ENCODE data around the gene POLG. TPM values are rescaled to one million over a fixed set of nuclear protein-coding genes. Genes with fewer than 3 reads are reported as not detected.

POLG gene
- total RNA-seq, 4 donors from 2014 or later, result 63.7 to 136 (median 120) TPM

DNA sequence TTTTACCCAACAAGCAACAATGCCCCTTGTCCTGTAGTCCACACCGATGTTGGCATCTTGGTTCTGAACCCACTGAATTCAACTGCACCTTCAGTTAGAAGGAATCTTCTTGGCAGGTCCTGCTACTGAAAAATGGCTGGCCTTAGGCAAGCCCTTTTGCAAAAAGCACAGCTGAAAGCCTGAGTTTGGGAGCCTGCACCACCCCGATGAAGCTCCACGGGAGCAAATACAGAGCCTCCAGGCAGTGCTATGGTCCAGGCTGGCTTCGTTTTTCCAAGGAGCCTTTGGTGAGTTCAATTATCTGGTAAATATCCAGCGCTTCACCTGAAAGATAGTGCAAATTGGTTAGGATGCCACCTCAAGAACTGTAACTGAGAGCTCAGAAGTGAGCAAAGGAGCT, 18.1 kb downstream of the POLG start:
- TF ChIP-seq, protein P1, sequence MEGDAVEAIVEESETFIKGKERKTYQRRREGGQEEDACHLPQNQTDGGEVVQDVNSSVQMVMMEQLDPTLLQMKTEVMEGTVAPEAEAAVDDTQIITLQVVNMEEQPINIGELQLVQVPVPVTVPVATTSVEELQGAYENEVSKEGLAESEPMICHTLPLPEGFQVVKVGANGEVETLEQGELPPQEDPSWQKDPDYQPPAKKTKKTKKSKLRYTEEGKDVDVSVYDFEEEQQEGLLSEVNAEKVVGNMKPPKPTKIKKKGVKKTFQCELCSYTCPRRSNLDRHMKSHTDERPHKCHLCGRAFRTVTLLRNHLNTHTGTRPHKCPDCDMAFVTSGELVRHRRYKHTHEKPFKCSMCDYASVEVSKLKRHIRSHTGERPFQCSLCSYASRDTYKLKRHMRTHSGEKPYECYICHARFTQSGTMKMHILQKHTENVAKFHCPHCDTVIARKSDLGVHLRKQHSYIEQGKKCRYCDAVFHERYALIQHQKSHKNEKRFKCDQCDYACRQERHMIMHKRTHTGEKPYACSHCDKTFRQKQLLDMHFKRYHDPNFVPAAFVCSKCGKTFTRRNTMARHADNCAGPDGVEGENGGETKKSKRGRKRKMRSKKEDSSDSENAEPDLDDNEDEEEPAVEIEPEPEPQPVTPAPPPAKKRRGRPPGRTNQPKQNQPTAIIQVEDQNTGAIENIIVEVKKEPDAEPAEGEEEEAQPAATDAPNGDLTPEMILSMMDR (IDR thresholded peaks at IDR 0.05), result no peak
- no peak for TF ChIP-seq POLR2A (IDR thresholded peaks at IDR 0.05)
- DNase-seq, result no peak
- H3K27me3 ChIP-seq, result no peaks in the 10 kb centered on the region
- H3K9me3 ChIP-seq, result no peaks in the 10 kb centered on the region
- H3K36me3 ChIP-seq, result peaks cover 0 to 71% (median 0%) of the 10 kb centered on the region in 3 donors
- H3K4me3 ChIP-seq, result no peak overlapping the region
- H3K27ac ChIP-seq, result no peak overlapping the region
- H3K4me1 ChIP-seq, result peaks cover 0 to under 1% (median 0%) of the 10 kb centered on the region in 4 donors

DNA sequence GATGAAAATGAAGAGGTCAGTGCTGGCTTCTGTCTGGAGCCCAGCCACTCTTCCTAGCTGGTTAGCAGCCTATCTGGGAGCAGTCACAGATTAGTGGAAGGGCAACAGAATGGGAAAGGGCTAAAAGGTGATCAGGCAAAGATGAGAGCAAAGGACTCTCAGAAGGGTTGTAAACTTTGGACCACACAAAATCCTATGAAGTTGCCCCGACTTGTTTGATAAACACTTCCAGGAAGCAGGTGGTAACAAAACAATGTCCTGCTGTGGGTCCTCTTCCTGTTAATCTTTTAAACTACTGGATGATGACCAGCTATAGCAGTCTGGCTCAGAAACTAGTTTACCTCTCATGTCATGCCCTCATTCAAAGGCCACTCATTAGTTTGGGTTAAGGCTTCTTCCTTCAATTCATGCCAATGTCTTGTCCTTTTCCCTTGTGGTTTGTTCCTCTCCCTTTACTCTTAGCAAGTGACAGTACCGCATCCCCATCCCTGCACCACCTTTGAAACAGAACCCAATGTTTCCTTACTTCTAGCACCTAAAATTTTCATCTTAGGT, 19.2 kb downstream of the POLG start:
- Histone ChIP-seq H3K36me3 (peaks cover 0 to 60% (median 0%) of the 10 kb centered on the region in 3 donors), H3K27ac (no peak overlapping the region), H3K9me3 (no peaks in the 10 kb centered on the region), H3K4me3 (no peak overlapping the region), H3K27me3 (no peaks in the 10 kb centered on the region), H3K4me1 (no peaks in the 10 kb centered on the region)
- no peak for DNase-seq
- TF ChIP-seq, protein P1 (IDR thresholded peaks at IDR 0.05), result no peak
- TF ChIP-seq POLR2A (IDR thresholded peaks at IDR 0.05), result no peak

DNA sequence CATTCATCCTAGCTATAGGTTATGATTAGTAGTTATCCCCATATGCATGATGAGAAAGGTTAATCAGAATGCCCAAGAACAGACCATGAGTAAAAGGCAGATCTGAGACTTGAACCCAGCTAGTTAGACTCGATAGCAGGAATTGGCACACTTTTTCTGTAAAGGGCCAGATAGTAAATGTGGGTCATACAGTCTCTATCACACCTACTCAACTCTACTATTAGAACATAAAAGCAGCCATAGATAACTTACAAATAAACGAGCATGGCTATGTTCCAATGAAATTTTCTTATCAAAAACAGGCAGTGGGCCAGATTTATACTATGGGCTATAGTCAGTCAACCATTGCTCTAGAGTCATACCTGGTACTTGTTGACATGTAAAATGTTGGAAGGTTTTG, 24.6 kb downstream of the POLG start:
- no peak overlapping the region for H3K4me3 ChIP-seq
- H3K27me3 ChIP-seq, result no peaks in the 10 kb centered on the region
- DNase-seq, result no peak
- no peaks in the 10 kb centered on the region for H3K9me3 ChIP-seq
- H3K36me3 ChIP-seq, result peaks cover 0 to 6% (median 0%) of the 10 kb centered on the region in 3 donors
- no peaks in the 10 kb centered on the region for H3K4me1 ChIP-seq
- no peak overlapping the region for H3K27ac ChIP-seq
- TF ChIP-seq, protein P1 (IDR thresholded peaks at IDR 0.05), result no peak
- TF ChIP-seq POLR2A (IDR thresholded peaks at IDR 0.05), result no peak

GRCh38 chr15:89308236-89308635, 26.4 kb downstream of the POLG start:
- H3K4me1 ChIP-seq, result no peaks in the 10 kb centered on the region
- no peak overlapping the region for H3K4me3 ChIP-seq
- no peak for DNase-seq
- TF ChIP-seq, protein P1 (IDR thresholded peaks at IDR 0.05), result no peak
- TF ChIP-seq POLR2A (IDR thresholded peaks at IDR 0.05), result no peak
- H3K9me3 ChIP-seq, result no peaks in the 10 kb centered on the region
- no peaks in the 10 kb centered on the region for H3K27me3 ChIP-seq
- no peak overlapping the region for H3K27ac ChIP-seq
- H3K36me3 ChIP-seq, result no peaks in the 10 kb centered on the region

DNA sequence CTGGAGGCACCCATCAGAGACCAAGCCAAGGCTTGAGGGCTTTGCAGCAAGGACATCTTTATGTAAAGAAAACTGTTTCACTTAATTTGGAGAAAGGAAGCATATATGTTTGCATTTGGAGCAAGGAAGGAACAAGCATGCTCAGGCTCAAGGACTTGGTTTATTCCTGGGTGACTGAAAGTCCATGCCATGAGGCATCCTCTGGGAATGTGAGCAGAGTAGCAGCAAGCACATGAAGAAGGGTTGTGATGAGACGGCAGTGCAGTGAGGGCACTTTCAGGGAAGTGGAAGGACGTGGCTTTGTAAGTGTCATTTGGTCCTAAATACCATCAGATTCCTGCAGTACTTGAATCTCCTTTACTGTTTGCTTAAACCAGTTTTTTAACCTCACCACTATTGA, 26.8 kb downstream of the POLG start:
- no peaks in the 10 kb centered on the region for H3K4me1 ChIP-seq
- TF ChIP-seq POLR2A (IDR thresholded peaks at IDR 0.05), result no peak
- TF ChIP-seq, protein P1 (IDR thresholded peaks at IDR 0.05), result no peak
- H3K4me3 ChIP-seq, result no peak overlapping the region
- no peak for DNase-seq
- no peaks in the 10 kb centered on the region for H3K27me3 ChIP-seq
- no peak overlapping the region for H3K27ac ChIP-seq
- H3K36me3 ChIP-seq, result no peaks in the 10 kb centered on the region
- H3K9me3 ChIP-seq, result no peaks in the 10 kb centered on the region

Measured in Peyer's patch (tissue), 4 donors.